Cardiac fibroblast (primary cell): ENCODE measurements around the gene KCND1.

Source experiments
- DNase-seq, 2 donors: peaks; one replicate each; pipeline versions ENCODE4 v3.0.0 to v3.0.0-alpha.2; 2010; ENCODE audit warnings: low read depth in 2 of 2
- H3K4me3 ChIP-seq, 2 donors: replicated peaks in 1 of 2; 1 replicate in 1 of 2; 2 replicates in 1 of 2; pipeline ENCODE4 v1.5.1; 2011; ENCODE audit warnings: low read depth in 2 of 2, low read length in 2 of 2, mild to moderate bottlenecking in 2 of 2, moderate library complexity in 1 of 2
- TF ChIP-seq, protein P1 (sequence below): IDR thresholded peaks from one replicate; pipeline ENCODE4 v1.5.1; 2011; ENCODE audit warnings: low read depth, mild to moderate bottlenecking, low read length, inconsistent platforms

KCND1 gene

DNA sequence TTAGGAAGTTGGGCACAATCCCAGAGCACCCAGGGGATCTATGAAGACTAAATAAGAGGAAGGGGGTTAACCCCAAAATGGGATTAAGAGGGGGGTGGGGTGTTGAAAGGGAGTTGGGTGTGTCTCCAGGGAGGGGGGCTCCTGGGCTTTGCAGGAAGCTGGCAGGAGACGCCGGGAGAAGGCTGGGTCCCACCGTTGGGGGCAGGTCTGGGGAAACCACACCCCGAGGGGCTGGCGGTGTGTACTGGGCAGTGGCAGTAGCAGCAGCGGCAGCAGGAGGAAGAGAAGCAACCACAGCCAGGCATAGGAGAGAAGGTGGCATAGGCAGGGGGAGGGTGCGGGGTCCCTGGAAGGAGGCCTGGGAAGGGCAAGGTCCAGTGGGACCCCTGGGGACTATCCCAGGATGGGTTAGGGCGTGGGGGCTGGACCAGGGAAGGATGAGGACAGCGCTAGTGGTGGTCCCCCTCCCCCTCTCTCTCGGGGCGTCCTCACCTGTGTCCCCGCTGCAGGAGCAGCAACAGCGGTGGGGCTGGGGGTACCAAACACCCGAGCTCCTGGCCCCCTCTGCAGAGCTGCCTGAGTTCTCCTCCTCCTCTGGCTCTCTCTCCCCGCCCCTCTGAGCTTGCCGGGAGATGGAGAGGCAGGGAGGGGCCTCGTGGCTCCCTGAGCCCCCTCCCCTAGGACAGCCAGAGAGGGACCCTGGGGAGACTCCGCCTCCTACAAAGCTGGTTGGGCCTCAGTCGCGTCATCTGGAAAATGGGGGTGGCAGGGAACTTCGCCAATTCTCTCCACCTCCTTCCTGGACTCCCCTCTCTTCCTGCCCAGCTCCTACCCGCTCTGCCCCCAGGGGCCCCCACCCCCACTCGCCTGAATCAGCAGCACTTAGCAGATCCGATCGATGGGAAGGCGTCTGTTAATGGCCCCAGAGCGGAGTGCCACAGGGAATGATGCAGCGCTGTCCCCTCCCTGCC lies at the start of gene KCND1:
Gene KCND1, minus strand, starts transcription at position 596 of the 971 bp plus-strand sequence. CDS start 1,573 bp downstream, outside the sequence.
- TF ChIP-seq, protein P1, sequence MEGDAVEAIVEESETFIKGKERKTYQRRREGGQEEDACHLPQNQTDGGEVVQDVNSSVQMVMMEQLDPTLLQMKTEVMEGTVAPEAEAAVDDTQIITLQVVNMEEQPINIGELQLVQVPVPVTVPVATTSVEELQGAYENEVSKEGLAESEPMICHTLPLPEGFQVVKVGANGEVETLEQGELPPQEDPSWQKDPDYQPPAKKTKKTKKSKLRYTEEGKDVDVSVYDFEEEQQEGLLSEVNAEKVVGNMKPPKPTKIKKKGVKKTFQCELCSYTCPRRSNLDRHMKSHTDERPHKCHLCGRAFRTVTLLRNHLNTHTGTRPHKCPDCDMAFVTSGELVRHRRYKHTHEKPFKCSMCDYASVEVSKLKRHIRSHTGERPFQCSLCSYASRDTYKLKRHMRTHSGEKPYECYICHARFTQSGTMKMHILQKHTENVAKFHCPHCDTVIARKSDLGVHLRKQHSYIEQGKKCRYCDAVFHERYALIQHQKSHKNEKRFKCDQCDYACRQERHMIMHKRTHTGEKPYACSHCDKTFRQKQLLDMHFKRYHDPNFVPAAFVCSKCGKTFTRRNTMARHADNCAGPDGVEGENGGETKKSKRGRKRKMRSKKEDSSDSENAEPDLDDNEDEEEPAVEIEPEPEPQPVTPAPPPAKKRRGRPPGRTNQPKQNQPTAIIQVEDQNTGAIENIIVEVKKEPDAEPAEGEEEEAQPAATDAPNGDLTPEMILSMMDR, result no peak
- H3K4me3 ChIP-seq, result peak within 1 kb of the TSS; percentile 43 to 51
- peak; percentile 34 to 79 for DNase-seq

DNA sequence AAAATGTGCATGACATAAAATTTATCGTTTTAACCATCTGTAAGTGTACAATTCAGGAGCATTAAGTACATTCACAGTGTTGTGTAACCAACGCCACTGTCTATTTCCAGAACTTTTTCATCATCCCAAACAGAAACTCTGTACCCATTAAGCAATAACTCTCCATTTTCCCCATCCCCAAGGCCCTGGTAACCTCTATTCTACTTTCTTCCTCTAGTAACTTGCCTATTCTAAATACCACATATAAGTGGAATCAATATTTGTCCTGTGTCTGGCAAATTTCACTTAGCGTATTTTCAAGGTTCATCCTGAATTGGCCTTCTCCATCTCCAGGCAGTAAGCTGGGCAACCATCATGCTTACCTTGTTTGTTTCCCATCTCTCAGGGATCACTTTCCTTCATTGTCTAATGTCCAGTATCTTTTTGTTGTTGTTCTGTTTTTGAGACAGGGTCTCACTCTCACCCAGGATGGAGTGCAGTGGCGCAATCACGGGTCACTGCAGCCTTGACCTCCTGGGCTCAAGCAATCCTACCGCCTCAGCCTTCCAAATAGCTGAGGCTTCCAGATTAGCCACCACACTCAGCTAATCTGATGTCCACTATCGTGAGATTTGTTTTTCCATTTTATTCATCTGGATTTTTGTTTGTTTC lies 48.1 kb upstream of the KCND1 start:
- TF ChIP-seq, protein P1, result no peak
- DNase-seq, result no peak
- no peak overlapping the region for H3K4me3 ChIP-seq

DNA sequence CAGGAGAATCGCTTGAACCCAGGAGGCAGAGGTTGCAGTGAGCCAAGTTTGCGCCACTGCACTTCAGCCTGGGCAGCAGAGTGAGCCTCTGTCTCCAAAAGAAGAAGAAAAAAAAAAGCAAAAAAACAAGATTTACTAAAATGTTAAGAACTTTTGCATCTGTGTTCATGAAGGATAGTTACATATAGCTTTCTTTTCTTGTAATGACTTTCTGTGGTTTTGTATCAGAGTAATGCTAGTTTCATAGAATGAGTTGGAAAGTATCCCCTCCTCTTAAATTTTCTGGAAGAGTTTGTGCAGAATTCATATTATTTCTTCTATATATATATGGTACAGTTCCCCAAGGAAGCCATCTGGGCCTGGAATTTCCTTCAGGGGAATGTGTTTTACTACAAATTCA lies 47.4 kb upstream of the KCND1 start:
- no peak overlapping the region for H3K4me3 ChIP-seq
- no peak for DNase-seq
- TF ChIP-seq, protein P1, result no peak

DNA sequence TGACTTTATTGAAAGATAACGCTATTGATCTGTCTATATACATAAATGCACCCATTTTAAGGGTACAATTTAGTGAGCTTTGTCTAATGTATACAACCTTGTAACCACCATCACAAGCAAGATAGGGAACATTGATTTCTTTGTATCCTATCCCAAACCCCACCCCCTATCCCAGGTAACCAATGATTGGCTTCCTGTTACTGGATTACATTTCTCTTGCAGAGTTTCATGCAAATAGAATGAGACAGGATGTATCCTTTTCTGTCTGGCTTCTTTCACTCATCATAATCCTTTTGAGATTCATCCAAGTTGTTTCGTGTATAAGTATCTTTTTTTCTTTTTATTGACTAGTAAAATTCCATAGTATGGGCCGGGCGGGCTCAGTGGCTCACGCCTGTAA lies 32.1 kb upstream of the KCND1 start:
- DNase-seq, result no peak
- no peak overlapping the region for H3K4me3 ChIP-seq
- TF ChIP-seq, protein P1, result no peak

DNA sequence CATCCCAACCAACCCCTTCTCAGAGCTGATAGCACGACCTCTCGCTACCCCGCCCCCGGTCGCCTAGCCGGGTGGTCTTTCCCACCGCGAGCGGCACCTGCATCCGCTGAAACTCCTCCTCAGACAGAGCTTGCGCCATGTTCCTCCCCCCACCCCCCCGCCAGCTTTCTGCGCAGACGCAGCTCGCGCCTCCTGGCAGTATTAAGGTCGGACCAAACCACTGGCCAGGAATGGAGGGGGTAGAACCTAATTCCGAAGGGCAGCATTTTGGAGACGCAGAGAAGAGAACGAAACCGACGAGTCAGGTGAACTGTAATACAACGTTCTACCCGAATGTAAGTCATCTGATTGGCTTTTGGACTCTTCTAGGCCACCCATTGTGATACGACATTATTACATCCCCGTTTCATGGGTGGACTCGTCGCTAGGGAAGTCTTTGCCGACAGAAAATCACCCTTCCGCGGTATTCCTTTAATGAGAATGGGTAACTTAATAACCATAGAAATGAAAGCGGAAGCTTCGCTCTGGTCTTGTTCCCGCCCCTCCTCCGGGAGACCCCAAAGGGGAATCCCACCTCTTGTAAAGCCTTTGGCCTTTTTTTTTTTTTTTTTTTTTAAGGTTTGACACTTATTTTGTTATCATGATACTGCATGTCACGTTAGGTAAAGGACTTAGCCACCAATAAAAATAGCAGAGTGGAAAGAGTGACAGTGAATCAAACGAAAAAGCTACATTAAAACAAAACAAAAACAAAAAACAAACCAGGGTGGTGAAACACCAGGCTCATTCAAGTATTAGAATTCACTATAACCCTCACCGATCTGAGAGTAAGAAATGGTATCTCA lies 30.7 kb upstream of the KCND1 start, which contains the start of gene GRIPAP1:
Gene GRIPAP1, minus strand, starts transcription at position 174 of the 845 bp plus-strand sequence. Its CDS starts 35 bp downstream, at position 139.
- DNase-seq, result peak; percentile 91 to 97
- peak within 1 kb of the TSS; percentile 72 to 80 for H3K4me3 ChIP-seq
- TF ChIP-seq, protein P1, result no peak

DNA sequence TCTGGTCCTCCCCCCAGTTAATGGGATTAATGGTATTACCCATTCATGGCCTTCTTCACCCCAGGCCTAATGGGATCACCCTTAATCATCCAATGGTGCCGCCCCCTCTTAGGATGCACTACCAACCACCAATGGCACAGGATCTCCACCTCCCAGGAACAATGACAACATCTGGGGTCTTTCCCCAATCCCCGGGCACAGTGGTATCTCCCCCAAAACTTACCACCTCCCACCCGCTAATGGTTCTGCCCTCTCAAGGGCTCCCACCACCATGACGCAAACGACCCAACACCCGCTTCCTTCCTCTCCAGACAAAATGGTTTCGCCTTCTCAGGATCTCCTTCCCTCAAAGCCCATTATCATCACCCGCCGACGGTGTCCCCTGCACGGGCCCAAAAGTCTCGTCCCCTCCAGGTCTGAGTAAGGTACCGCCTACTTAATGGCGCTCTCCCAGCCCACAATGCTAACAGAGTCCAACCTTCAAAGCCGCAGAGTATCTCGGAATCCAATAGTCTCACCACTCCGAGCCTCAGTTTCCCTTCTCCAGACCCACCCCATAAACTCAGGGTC lies 30.0 kb upstream of the KCND1 start:
- DNase-seq, result peak; percentile 46 to 48
- TF ChIP-seq, protein P1, result no peak
- H3K4me3 ChIP-seq, result peak overlapping the region; percentile 72 to 80
